Activated T-helper 1 cell treated with anti-CD3 and anti-CD28 coated beads, Interleukin-2, amount 50 U/mL, for 16 hours (primary cell): Measurements from ENCODE around the gene MED19.
"Not testable (repeated sequence)": the region's sequence is repeated elsewhere in the genome, so short reads cannot be mapped to it uniquely, and the experiment has no call there.

Experiments used
- DNase-seq, 2 donors: peaks; one replicate each; pipeline ENCODE4 v3.0.0-alpha.2; 2020; ENCODE audit warnings: low read depth in 1 of 2, low spot score in 1 of 2

The MED19 gene

DNA sequence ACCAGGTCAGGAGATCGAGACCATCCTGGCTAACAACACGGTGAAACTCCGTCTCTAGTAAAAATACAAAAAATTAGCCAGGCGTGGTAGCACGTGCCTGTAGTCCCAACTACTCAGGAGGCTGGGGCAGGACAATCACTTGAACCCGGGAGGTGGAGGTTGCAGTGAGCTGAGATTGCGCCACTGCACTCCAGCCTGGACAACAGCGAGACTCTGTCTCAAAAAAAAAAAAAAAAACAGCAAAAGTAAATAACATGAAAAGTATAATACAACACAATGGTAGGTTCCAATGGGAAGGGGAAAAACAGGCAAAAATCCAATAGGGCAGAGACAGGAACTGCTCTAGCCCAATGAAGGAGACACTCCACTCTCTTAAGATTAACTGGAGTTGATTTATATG is 6.6 kb downstream of the MED19 start:
- not testable (repeated sequence) for DNase-seq

DNA sequence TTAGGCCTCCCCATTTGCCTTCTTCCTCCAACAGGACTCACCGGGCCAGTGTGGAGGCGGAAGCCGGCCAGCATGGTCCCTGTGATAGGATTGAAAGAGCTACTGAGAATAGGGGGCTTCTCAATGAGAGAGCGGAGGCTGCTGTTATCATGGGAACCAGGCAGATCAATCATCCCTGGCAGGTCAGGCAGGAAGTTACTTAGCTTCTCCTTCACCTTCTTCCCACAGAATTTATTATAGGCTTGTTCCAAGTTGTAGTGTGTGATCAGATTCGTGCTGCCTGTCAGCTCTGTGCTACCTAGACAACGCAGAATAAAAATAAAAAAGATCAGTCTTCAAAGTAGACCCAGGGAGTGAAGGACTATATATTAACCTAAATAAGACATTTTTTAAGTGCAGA is 7.1 kb downstream of the MED19 start:
- DNase-seq, result no peak

DNA sequence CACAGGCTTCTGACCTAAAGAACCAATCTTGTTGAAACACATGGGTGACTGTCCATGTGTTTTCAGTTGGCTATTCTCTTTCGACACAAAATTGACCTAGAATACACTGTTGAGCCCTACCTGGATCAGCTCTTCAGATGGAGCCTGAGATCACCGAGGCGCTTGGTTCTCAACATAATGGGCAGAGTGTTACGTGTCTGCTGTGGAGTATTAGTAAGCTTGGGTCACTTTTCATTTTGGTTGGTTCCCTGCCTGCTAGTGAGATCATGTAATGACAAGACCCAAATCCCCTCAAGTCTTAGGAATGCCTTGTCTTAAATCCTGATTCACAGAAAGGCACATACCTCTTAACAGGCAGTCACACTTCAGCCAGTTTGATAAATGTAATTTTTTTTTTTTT is 8.7 kb downstream of the MED19 start:
- no peak for DNase-seq

DNA sequence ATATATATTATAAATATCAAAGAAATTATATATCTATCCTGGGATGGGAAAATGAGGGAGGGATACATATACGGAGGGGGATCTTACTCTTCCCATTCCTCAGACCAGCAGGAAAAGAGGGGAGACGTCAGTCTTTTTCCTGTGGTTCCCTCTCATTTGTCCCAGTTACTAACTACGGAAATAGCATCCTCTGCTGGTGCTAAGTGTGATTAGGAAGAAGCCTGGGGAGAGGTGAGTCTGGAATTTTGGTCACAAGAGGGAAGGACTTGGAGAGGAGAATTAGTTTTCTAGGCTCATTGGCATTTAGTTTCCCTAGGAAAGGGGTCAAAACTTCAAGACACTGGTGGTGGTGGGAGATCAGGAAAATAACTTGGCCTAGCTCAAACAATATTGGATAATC is 11.6 kb downstream of the MED19 start:
- no peak for DNase-seq

DNA sequence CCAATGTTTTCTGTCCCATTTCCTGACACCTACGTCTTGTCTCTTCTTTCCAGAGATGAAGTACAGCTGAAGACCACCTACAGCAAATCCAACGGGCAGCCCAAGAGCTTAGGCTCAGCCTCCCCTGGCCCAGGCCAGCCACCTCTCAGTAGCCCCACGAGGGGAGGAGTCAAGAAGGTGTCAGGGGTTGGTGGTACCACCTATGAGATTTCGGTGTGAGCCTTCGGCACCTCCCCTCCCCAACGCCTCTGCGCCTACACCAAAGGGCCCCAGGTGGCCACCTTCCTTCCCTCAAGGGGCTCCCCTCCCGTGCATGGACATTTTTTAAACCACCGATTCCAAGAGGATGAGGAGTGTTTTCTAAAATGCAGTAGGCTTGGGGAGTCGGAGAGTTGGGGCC is 12.2 kb downstream of the MED19 start:
- no peak for DNase-seq

DNA sequence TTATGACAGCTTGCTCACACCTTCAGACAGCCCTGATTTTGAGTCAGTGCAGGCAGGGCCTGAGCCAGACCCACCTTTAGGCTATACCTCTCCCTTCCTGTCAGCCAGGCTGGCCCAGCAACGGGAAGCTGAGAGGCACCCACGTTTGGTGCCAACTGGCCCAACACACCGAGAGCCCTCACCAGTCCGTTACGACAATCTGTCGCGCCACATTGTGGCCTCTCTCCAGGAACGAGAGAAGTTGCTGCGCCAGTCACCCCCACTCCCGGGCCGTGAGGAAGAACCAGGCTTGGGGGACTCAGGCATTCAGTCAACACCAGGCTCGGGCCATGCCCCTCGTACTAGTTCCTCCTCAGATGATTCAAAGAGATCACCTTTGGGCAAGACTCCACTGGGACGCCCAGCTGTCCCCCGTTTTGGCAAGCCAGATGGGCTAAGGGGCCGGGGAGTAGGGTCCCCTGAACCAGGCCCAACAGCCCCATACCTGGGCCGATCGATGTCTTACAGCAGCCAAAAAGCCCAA is 13.1 kb downstream of the MED19 start:
- DNase-seq, result no peak

DNA sequence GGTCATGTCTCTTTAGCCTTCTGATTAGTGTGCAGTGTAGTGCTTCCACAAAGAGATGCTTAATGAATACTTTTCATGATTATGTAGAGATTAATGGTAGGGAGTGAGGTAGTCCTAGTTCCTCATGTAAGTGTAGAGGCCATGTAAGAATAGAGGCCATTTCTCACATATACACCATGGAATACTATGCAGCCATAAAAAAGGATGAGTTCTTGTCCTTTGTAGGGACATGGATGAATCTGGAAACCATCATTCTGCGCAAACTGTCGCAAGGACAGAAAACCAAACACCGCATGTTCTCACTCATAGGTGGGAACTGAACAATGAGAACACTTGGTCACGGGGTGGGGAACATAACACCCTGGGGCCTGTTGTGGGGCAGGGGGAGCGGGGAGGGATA is 21.5 kb downstream of the MED19 start:
- not testable (repeated sequence) for DNase-seq

DNA sequence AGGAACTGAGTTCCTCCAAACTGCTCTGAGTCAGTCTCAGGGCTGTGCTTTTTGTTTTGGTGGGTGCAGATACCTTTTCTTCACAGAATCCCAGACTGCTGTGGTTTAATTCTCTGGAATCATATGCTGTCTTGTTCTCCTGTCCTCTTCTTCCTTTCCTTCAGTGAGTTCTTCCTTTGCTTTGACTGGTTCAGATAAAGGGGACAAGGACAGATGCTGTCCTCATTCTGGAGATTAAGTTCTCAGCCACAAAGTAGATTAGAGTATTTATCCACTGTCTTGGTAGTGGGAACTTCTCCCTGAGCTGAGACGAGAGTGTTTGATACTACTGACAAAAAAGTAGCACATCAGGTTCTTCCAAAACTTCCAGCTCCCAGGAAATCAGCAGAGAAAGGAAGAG is 30.8 kb downstream of the MED19 start:
- DNase-seq, result no peak

DNA sequence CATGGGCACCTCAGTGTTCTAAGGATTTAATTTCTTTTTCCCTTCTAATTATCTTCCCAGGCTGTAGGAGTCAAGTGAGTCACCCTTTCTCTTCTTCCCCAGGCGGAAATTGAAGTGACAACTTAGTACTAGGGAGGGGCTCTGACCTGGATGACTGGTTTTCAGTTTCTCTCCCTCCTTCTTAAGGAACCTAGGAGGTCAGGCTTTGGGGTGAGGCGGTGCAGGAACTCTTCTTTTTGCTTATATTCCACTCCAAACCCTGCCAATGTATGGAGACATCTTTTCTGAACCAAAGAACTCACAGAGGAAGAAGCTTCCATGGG is 31.5 kb downstream of the MED19 start:
- DNase-seq, result no peak

DNA sequence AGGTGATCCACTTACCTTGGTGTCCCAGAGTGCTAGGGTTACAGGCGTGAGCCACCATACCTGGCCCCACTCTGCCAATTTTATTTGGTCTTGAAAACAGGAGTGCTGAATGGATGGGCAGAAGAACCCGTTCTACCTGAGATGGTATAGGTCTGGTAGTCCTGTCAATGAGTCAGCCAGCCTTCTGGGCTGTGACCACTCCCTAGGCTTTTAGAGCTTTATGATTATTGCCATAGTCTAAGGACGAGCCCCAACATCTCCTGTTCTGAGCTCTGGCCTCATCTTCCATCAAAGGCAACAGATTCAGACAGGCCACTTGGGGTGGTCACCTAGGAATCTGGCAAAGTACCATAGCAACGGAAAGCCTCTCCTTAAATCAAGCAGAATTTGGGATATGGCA is 32.6 kb downstream of the MED19 start:
- DNase-seq, result no peak

DNA sequence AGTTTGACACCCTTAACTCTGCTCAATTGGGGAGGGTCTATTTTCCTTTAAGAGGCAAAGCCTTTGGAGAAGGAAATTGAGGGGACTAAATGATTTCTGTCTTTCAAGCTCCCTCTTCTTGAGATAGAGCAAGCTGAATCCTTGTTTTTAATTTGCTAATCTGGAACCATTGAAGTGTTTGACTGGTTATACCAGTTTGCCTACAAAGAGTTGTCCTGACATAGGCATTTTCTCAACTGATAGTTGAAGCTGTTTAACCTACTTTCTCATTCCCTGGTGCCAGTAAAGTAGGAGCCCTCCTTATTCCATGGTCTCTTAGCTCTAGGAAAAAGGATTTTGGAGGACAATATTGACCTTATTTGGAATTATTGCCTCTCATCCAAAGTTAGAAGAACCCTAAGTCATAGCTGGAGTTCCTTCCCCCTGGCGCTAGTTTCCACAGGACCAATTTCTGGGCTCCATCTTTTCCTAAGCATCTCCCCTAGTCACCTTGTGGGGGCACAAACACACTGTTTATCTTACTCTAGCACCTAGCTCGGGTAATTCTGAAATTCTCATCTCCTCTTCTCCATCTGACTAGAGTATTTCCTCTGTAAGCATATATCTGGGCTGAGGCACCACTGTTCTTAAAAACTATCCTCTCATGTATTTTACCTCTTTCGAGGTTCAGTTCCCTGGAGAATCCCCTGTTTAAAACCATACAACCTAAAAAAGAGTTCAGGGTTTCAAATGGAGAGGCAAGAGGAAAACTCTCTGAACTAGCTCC is 36.7 kb downstream of the MED19 start:
- no peak for DNase-seq

DNA sequence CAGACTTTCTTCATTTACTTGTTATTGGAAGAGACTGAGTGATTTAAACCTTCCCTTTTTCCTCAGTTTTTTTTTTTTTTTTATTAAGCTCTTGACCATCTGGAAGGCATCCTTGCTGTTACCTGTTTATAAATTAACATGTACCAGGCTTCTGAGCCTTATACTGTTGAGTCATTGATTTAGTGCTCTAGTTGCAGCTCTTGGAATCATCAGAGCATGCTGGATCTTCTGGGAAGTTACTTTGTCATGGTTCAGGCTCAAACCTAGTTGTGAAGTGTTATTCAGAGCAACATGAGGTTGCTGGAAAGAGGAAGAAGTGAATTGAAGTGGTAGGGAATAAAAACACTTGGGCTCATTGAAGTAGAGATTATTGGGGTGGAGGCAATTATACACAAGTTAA is 37.8 kb downstream of the MED19 start:
- no peak for DNase-seq

DNA sequence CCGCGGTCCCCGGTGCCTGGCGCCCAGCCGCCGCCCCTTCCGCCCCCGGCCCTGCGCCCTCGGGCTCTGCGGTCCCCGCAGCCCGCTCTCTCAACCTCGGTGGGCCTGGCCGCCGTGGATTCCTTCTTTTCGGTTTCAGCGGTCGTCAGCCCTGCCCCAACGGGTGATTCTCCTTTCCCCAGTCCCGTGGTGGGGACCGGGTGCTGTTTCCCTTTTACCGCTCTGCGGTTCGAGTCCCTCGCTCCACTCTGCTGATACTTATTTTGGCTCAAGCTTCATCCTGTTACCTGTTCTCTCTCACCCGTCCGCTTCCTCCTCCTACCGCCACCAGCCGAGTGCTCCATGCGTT is 43.6 kb downstream of the MED19 start:
- DNase-seq, result peak in 1 of 2 donors; percentile 23

DNA sequence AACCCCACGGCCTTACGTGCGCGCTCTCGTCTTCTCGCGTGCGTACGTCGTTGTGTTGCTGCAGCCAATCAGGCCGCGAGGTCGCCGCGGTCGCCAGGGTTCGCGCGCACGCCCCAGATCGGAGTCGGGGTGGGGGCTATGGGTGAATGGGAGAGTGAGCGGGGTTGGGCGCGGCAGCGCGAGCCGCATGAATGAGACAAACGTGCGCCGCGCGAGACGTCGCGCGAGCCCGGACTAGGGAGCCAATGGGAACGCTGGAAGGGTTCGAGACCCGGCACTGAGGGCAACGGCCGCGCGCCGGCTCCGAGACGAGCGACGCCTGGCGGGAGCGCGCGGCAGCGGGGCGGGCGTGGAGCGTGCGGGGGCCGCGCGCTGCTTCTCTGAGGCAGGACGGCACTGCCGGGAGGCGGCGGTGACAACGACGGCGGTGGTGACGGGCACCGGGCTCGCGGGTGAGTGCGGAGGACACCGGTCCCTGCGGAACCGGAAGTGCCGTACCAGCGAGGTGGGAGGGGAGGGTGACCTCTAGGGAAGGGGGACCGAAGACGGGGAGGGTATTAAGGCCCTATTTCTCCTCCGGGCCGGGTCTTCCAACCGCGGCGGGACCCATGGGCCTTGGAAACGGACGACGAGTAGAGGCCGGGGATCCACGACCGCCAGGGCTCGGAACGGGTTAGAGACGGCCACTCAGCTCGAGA is 44.1 kb downstream of the MED19 start, which contains the start of gene ZDHHC5:
TSS of gene ZDHHC5 (plus strand) at position 379 of the 698 bp plus-strand sequence. CDS start 4,977 bp downstream, outside the sequence.
- DNase-seq, result peak; percentile 99 to 100

DNA sequence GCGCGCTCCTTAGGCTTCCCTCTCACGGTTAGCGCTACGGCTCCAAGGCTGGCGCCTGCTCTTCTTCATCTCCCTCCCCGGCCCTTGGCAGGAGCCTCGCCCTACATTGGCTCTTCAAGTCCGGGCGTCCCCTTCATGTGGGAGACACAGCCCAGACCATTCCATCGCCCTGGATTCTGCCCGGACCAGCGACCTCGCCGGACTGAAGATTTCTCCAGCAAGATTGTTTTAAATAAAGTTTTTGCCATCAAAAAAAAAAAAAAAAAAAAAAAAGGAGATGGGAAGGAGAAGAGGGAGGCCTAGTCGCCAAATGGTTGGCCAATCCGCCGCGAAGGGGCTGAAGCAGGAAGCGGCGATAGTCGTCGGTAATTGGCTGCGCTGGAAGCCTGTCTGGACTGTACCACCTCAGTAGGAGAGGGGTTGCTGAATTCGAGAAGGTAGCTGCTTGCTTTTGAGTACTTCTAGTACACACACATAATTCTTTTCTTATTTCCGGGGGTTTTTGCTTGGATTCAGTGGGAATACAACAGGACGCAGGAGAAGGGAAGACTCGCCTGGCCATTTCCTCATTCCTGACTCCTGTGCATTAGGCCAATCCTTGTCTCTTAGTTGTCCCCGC is 44.8 kb downstream of the MED19 start:
- DNase-seq, result peak; percentile 79 to 89

DNA sequence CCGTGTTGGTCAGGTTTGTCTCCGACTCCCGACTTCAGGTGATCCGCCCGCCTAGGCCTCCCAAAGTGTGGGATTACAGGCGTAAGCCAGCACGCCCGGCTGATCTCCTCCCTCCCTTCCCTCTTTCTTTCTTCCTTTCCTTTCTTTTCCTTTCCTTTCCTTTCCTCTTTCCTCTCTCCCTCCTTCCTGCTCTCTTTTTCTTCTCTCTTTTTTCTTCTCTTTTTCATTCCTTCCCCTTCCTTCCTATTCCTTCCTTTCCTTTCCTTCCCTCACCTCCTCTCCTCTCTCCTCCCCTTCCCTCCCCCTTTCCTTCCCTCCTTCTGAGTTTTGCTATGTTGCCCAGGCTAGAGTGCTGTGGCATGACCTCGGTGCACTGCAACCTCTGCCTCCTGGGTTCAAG is 48.0 kb downstream of the MED19 start:
- DNase-seq, result no peak

DNA sequence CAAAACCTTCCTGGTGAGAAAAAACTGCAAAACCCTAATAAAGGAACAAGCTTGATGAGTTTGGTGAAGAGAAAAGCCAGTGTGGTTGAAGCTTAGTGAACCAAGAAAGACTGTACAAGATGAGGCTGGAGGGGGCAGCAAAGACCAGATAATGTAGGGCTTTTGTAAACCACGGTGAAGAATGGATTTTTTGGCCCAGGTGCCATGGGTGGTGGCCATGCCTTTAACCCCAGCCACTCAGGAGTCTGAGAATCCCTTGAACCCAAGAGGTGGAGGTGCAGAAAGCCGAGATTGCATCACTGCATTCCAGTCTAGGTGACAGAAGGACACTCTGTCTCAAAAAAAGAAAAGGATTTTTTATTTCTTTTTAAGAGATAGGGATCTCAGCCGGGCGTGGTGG is 49.1 kb downstream of the MED19 start:
- DNase-seq, result no peak

DNA sequence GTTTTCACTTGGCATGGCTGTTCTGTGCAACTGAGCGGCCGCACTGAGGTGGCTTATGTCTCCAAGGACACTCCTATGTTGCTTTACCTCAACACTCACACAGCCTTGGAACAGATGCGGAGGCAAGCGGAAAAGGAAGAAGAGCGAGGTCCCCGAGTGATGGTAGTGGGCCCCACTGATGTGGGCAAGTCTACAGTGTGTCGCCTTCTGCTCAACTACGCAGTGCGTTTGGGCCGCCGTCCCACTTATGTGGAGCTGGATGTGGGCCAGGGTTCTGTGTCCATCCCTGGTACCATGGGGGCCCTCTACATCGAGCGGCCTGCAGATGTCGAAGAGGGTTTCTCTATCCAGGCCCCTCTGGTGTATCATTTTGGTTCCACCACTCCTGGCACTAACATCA is 52.3 kb downstream of the MED19 start:
- DNase-seq, result no peak

DNA sequence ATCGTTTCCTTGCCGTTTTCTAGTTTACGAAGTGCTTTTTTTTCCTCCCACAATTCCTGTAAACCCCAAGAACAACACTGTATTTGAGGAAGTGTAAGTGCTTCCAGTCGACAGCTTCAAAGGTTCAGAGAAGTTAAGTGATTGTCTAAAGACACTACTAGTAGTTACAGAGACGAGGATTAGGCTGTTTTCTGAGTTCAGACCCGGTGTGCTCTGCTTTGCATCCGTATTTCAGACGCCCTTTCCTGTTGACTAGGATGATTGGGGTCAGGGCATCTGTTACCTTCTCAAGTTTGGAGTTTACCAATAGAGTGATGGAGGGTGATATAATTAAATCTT is 54.0 kb downstream of the MED19 start:
- no peak for DNase-seq

DNA sequence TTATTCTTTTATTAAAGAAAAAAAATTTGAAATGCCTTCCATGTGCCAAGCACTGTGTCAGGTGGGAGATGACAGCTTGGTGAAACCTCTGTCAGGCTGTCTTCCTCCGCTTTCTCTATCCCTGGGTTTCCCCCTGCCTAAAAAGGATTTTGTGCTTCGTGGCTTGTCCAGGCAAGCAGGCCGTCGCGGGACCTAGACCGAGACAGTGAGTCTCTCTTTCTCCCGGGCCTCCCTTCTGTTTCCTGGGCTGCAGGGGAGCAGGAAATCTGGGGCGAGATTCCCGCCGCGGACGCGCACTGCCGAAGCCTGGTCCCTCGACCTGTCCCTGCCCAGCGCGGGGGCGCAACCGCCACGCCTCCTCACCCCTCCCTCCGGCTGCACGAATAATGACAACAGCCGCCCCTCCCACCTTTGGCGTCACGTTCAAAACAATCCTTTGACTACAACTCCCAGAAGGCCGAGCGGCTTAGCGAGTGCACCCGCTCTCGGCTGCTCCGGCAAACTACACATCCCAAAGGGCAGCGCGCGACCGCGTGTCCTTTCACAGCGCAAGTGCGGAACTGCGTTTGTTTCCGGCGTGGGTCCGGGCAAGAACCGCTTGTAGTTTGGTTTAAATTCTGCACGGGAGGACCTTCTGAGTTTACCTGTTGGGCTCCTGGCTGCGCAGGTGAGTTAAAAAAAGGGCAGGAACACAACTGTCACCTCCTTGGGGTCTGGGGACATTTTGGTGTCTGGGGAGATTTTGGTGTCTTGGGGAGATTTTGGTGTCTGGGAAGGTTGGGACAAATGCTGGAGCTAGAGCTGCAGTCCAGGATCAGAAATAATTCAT is 54.6 kb downstream of the MED19 start, which contains the start of gene CLP1:
TSS of gene CLP1 (plus strand) at position 569 of the 829 bp plus-strand sequence. CDS start 1,715 bp downstream, outside the sequence.
- peak; percentile 96 to 98 for DNase-seq

DNA sequence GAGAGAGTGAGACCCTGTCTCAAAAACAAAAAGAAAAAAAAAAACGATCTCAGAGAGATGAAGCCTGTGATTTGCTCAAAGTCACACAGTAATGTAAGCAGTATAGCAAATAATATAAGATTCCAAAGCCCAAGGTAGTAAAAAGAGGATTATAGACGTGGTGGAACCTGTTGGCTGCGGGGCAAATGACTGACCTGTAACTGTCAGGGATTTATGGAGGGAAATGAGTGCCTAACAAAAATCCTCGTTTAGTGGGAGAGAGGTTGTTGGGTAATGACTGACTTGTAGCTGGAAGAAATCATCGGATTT is 55.2 kb downstream of the MED19 start:
- no peak for DNase-seq
